Activated T-cell treated with anti-CD3 and anti-CD28 coated beads for 24 hours (primary cell): ENCODE results near the gene APOA5.
A peak's percentile ranks its signal among the peaks of the same experiment; 100 is the strongest.

Source experiments
- DNase-seq: peaks from one replicate; pipeline ENCODE4 v3.0.0-alpha.2; 2020; ENCODE audit warnings: low read depth

APOA5 gene

GRCh38 chr11:116797816-116798215 lies 6.1 kb upstream of the APOA5 start:
- DNase-seq, result no peak

DNA sequence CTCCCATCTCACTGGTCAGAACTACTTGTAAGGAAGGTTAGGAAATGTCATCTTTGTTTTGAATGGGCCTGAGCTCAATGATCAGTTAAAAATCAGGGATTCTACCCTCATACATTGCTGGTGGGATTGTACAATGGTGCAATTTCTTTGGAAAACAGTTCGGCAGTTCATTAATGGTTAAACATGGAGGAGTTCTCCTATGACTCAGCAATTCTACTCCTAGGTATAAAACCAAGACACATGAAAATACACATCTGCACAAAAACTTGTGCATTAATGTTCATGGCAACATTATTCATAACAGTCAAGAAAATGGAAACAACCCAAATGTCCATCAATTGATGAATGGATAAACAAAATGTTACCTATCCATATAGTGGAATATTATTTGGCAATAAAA lies 4.9 kb upstream of the APOA5 start:
- no peak for DNase-seq

DNA sequence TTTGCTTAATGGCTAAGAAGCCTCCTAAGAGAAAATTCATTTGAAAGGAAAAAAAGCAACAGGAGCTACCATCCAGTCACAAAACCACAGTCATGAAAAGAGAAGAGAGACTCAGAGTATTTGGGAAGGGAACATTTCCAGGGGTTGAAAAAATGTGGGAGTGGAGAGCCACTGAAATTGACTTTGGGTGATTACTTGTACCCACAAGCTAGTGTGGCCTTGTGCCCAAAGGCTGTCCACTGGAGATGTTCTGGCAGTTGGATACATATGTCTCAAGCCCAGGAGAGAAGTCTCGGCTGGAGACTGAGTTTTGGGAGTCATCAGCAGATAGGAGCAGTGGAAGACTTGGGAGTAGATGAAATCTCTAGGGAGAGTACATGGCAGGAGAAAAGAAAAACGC lies 3.2 kb upstream of the APOA5 start:
- no peak for DNase-seq

GRCh38 chr11:116793772-116794097 lies 2.1 kb upstream of the APOA5 start:
- no peak for DNase-seq

DNA sequence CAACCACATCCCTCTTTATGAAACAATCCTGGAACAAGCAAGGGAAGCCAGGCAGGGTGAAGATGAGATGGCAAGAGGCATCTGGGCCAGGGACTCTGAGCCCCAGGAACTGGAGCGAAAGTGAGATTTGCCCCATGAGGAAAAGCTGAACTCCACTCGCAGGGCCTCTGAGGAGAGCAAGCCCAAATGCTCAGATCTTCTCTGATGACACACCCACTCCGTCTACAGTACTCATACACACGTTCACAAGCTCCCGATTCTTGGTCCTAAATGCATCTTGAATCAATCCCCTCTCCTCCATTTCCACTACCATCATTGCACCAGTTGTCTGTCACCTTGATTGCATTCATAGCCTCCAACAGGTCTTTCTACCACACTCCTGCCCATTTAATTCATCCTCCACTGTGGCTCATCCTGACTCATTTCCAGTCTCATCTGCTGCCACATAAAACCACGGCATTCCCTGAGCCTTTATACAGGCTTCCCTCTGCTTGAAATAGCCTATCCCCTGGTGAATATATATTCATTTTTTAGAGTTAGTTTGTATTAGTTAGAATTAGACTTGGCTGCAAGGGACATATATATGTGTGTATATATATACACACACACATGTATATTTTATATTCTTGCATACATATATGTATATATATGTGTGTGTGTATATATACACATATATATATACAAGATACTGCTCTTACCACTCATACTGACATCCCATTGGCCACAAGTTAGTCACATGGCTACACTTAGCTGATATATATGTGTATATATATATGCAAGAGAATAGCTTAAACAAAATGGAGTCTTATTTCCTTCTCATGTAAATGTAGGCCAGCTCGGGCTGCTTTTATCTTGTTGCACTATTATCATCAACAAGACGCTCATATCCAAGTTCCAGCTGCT lies 1.4 kb upstream of the APOA5 start:
- no peak for DNase-seq

- DNase-seq, result no peak
Observed at GRCh38 chr11:116792144-116792868, 627 bp upstream of the APOA5 start.

- DNase-seq, result peak; percentile 65
Observed at GRCh38 chr11:116791002-116791812, 472 bp downstream of the APOA5 start.

- DNase-seq, result no peak
Observed at GRCh38 chr11:116790167-116791001, 1.3 kb downstream of the APOA5 start.

- DNase-seq, result no peak
Observed at GRCh38 chr11:116788975-116789374, 2.7 kb downstream of the APOA5 start.

DNA sequence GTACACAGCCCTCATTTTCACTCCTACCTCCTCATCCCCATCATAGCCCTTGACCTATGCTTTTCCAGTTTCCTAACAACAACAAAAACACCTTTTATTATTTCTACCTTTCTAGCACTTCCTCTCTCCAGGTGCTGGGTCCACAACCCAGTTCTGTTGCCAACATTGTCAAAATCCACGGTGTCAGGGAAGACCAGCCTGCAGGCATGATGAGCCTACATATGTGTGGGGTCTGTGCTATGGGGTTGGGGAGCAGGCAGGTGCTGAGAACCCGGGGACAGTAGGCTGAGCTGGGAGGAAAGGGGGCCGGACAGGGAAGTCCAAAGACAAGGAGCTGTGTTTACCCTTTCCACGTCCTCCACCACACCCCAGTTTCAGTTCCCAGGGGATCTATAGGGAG lies 3.1 kb downstream of the APOA5 start:
- DNase-seq, result no peak

DNA sequence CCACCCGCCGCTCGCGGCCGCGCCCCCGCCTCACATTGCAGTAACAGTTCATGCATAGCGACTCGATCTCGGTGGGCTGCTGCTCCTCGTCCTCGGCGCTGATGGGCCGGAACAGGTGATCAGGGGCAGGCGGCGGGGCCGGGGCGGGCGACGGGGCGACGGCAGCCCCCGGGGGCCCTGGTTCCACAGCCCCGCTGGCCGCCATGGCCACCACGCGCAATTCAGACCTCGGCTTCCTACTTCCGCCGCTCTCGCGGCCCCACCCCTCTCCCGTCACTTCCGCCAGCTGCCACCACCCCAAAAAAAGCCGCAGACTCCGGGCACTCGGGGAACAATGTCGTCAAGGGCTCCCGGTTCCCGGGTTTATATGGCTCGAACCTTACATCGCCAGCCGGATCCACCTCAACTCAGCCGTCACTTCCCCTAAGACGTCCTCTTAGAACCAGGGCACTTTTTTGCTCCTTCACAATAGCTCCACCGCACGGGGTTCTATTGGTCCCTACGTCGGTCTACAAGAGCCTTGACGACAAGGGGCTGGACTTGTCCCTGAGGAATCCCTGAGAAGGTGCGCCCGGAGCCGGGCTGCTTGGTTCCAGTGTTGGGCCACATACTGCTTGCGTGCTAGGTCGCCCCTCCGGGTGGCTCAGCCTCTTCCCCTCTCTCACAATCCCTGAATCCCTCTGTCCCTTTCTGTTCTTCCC lies 3.7 kb downstream of the APOA5 start, which contains the start of gene ZPR1:
Gene ZPR1, minus strand, starts transcription at position 238 of the 701 bp plus-strand sequence. Its CDS starts 33 bp downstream, at position 205.
- peak; percentile 80 for DNase-seq

- no peak for DNase-seq
Observed at GRCh38 chr11:116787436-116787785, 4.3 kb downstream of the APOA5 start.

DNA sequence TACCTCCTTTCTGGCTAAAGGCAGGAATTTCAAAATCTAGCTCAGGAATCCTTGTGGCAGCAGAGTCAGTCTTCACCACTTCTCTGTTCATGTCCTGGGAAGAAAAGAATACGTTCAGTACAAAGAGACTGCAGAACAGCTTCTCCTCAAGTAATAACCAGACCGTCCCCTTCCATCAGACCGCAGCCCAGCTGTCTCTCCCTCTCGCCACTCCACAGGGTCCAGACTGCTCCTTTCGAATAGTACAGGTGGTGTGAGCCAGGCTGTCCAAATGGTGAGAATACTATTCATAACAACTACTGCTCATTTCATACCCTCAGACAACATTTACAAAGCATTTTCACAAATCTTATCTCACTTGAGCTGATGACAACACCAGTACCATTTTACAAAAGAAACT lies 4.7 kb downstream of the APOA5 start:
- no peak for DNase-seq

DNA sequence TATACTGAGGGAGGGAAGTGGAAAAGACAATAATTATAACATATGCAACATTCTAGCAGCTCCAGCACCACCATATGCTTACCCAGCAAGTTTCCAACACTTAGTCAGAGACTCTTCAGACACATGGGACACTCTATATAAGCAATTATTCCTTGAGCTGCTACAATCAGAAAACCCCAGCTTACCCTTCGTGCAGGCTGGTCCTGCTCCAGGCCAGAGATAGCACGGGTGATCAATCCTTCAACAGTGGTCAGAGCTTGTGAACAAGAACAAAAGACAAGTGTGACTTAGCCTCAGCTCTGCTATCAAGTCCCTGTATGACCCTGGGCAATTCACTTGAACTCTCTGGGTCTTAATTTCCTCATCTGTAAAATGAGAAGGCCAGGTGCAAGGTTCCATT lies 5.4 kb downstream of the APOA5 start:
- no peak for DNase-seq

DNA sequence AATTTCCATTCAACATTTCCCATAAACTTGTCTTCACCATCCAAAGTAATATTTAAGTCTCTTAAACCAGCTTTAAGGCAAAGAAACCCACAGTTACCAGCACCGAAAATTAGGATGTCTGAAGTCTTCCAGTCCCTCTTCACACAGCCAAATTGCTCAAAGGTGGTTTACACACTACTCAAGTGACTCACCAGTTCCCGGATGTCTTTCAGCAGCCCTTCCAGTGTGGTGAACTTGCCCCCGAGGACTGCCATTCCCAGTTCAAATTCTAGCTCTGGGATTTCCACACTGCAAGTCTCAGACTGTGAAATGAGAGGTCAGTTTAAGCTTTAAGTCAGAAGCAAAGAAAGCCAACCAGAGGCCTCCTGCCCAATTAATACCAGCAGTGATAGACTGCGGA lies 9.0 kb downstream of the APOA5 start:
- no peak for DNase-seq

GRCh38 chr11:116778556-116778955 lies 13.1 kb downstream of the APOA5 start:
- DNase-seq, result no peak

GRCh38 chr11:116777056-116777455 lies 14.6 kb downstream of the APOA5 start:
- no peak for DNase-seq

DNA sequence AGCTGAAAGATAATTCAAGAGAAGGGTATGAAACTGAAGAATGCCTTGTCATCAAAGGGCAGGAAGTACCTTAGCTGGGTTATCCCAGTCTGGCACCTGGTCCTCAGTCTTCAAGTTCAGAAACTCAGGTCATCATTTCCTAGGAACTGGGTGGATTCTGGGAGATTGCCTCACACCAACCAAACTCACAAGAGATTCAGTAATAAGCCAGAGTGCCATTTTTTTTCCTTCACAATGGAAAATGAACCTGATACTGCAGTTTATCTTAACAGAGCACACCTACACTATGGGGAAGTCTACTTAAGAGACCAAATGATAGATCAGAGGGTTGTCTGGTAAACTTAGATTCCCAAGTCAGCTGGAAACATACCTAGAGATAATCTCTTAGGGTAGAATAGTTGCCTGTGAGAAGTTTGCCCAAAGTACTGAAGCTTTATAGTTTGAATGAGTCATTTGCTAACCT lies 15.1 kb downstream of the APOA5 start:
- no peak for DNase-seq

DNA sequence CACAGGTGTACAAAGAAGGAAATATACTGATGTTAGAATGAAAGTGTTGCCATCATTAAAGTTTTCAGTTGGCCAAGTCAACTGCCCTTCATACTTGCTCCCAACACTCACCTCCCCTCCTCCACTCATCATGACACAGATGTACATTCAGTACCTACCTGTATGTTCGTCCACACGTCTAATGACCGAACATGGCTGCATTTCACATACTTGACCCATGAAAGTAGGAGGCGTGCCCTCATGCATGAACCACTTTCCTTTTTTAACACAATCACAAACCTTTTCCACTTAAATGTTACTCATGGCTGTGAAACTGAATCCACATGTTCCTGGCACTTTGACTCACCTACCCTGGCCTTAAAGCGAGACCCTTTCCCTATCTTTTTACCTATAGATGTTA lies 15.7 kb downstream of the APOA5 start:
- DNase-seq, result no peak

- no peak for DNase-seq
Observed at GRCh38 chr11:116774661-116775060, 17.0 kb downstream of the APOA5 start.
